ENCODE measurements around the gene NTRK3.

DNA sequence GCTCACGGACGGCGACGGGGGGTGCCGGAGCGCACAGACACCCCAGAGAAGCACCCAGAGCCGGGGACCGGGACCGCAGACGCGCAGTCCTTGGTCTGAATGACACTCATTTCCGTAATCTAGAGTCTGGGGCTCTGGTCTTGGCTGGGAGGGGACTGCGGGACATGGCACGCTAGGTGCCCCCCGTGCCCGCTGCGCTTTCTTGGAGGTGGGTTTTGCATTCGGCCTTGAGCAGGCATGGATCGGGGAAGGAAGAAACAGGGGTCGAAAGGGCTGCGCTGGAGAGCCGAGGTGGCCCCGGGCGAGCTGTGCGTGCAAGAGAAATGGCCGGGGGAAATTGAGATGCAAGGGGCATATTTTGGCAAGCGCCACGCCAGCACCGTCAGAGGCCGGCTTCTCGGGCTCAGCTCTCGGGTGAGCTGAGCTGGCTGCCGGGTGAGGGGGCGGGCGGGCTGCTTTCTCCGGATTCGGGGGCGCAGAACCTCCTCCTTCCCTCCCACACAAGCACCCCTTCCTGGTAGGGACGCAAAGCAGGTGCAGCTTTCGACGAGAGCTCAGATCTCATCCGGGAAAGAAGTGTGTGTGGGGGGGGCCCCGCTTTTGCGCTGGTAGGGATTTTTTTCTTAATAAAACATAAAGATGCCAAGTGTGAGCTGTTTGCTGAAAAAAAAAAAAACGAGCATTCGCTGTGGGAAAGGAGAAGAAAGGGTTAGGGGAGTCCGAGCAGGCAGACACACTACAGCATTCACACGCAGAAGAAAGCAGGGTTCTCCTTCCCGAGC lies 963 bp upstream of the NTRK3 start:
- TF ChIP-seq, protein P1, sequence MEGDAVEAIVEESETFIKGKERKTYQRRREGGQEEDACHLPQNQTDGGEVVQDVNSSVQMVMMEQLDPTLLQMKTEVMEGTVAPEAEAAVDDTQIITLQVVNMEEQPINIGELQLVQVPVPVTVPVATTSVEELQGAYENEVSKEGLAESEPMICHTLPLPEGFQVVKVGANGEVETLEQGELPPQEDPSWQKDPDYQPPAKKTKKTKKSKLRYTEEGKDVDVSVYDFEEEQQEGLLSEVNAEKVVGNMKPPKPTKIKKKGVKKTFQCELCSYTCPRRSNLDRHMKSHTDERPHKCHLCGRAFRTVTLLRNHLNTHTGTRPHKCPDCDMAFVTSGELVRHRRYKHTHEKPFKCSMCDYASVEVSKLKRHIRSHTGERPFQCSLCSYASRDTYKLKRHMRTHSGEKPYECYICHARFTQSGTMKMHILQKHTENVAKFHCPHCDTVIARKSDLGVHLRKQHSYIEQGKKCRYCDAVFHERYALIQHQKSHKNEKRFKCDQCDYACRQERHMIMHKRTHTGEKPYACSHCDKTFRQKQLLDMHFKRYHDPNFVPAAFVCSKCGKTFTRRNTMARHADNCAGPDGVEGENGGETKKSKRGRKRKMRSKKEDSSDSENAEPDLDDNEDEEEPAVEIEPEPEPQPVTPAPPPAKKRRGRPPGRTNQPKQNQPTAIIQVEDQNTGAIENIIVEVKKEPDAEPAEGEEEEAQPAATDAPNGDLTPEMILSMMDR (IDR thresholded peaks at IDR 0.05): no peak
- TF ChIP-seq POLR2A (IDR thresholded peaks at IDR 0.05): no peak
- TF ChIP-seq POLR2AphosphoS5 (IDR thresholded peaks at IDR 0.05): no peak

All from prostate gland (tissue), 2 donors.